ENCODE results near the gene KNOP1. TPM values are rescaled to one million over a fixed set of nuclear protein-coding genes. Genes with fewer than 3 reads are reported as not detected.

Gene KNOP1
- total RNA-seq, 1 donor from 2014 or later = 8.4 TPM

GRCh38 chr16:19710991-19711545, 7.0 kb downstream of the KNOP1 start:
- ATAC-seq = no peak
- intact Hi-C loops (cut with DNase I) = loop anchor here (10.0 kb wide), 1 partner anchor 94 kb away; no protein-coding TSS in a partner anchor
- DNase-seq (ENCODE audit: missing footprints) = peak; percentile 32

GRCh38 chr16:19710191-19710908, 7.7 kb downstream of the KNOP1 start:
- ATAC-seq = no peak
- intact Hi-C loops (cut with DNase I) = loop anchor here (10.0 kb wide), 1 partner anchor 94 kb away; no protein-coding TSS in a partner anchor
- DNase-seq (ENCODE audit: missing footprints) = no peak

GRCh38 chr16:19709381-19710136, 8.5 kb downstream of the KNOP1 start:
- intact Hi-C loops (cut with DNase I) = loop anchor here (10.0 kb wide), 1 partner anchor 95 kb away; no protein-coding TSS in a partner anchor
- ATAC-seq (no peak), DNase-seq (ENCODE audit: missing footprints) (no peak)

GRCh38 chr16:19708296-19709205, 9.5 kb downstream of the KNOP1 start:
- intact Hi-C loops (cut with DNase I) = no loop called here

GRCh38 chr16:19707569-19708295, 10.3 kb downstream of the KNOP1 start:
- no peak for ATAC-seq
- DNase-seq (ENCODE audit: missing footprints) = no peak
- intact Hi-C loops (cut with DNase I) = no loop called here

More at GRCh38 chr16:19708296-19709205, 9.5 kb downstream of the KNOP1 start:
- DNase-seq (ENCODE audit: missing footprints) (no peak), ATAC-seq (no peak)

GRCh38 chr16:19706846-19707245, 11.2 kb downstream of the KNOP1 start:
- no peak for DNase-seq (ENCODE audit: missing footprints)
- no peak for ATAC-seq
- intact Hi-C loops (cut with DNase I) = no loop called here

- DNase-seq (ENCODE audit: missing footprints) (no peak), ATAC-seq (no peak)
- intact Hi-C loops (cut with DNase I) = no loop called here
Measured at GRCh38 chr16:19705843-19706242, 12.2 kb downstream of the KNOP1 start.

- ATAC-seq (no peak), DNase-seq (ENCODE audit: missing footprints) (no peak)
- intact Hi-C loops (cut with DNase I) = no loop called here
Measured at GRCh38 chr16:19705146-19705501, 12.9 kb downstream of the KNOP1 start.

- no peak for DNase-seq (ENCODE audit: missing footprints)
- intact Hi-C loops (cut with DNase I) = no loop called here
- ATAC-seq = peak; percentile 23
Measured at GRCh38 chr16:19704321-19705145, 13.5 kb downstream of the KNOP1 start.

GRCh38 chr16:19703172-19703889, 14.7 kb downstream of the KNOP1 start:
- intact Hi-C loops (cut with DNase I) = no loop called here
- ATAC-seq (no peak), DNase-seq (ENCODE audit: missing footprints) (no peak)

- no peak for ATAC-seq
- intact Hi-C loops (cut with DNase I) = no loop called here
- no peak for DNase-seq (ENCODE audit: missing footprints)
Measured at GRCh38 chr16:19701091-19701490, 16.9 kb downstream of the KNOP1 start.

GRCh38 chr16:19700319-19700781, 17.7 kb downstream of the KNOP1 start:
- ATAC-seq (no peak), DNase-seq (ENCODE audit: missing footprints) (no peak)
- intact Hi-C loops (cut with DNase I) = no loop called here

- ATAC-seq (no peak), DNase-seq (ENCODE audit: missing footprints) (no peak)
- intact Hi-C loops (cut with DNase I) = loop anchor here (5.0 kb wide), 1 partner anchor 52 kb away; no protein-coding TSS in a partner anchor
Measured at GRCh38 chr16:19699472-19699871, 18.6 kb downstream of the KNOP1 start.

GRCh38 chr16:19698480-19699465, 19.3 kb downstream of the KNOP1 start:
- peak; percentile 38 for ATAC-seq
- intact Hi-C loops (cut with DNase I) = loop anchor here (5.0 kb wide), 1 partner anchor 51 kb away; no protein-coding TSS in a partner anchor
- no peak for DNase-seq (ENCODE audit: missing footprints)

GRCh38 chr16:19697756-19698318, 20.2 kb downstream of the KNOP1 start:
- ATAC-seq (no peak), DNase-seq (ENCODE audit: missing footprints) (no peak)
- intact Hi-C loops (cut with DNase I) = loop anchor here (5.0 kb wide), 1 partner anchor 51 kb away; no protein-coding TSS in a partner anchor
